HG02852 (cell line): ENCODE data around the gene GTF2A1.
A peak's percentile ranks its signal among the peaks of the same experiment; 100 is the strongest.
"Not testable (repeated sequence)": the region's sequence is repeated elsewhere in the genome, so short reads cannot be mapped to it uniquely, and the experiment has no call there.

Source experiments
- ATAC-seq: cut with Tn5 transposase; IDR thresholded peaks from one replicate; pipeline ENCODE4 v1.9.1; 2021; ENCODE audit warnings: mild to moderate bottlenecking, moderate library complexity; ENCODE audit not compliant: unreplicated experiment

Gene GTF2A1

GRCh38 chr14:81220830-81221578 is at the start of gene GTF2A1:
TSS of gene GTF2A1 (minus strand) at chr14:81220959. CDS start at chr14:81220518, 441 bp downstream.
- peak; percentile 74 for ATAC-seq

GRCh38 chr14:81269979-81270375 is 49.2 kb upstream of the GTF2A1 start:
- ATAC-seq, result no peak

GRCh38 chr14:81269100-81269978 is 48.6 kb upstream of the GTF2A1 start:
- ATAC-seq, result peak; percentile 71

- ATAC-seq, result peak; percentile 56
These were observed 47.3 kb upstream of the GTF2A1 start for GRCh38 chr14:81268016-81268416.

- no peak for ATAC-seq
These were observed 44.9 kb upstream of the GTF2A1 start for GRCh38 chr14:81265636-81266169.

GRCh38 chr14:81264671-81265070 is 43.9 kb upstream of the GTF2A1 start:
- ATAC-seq, result no peak

GRCh38 chr14:81263777-81264410 is 43.1 kb upstream of the GTF2A1 start:
- no peak for ATAC-seq

GRCh38 chr14:81261176-81261575 is 40.4 kb upstream of the GTF2A1 start:
- ATAC-seq, result no peak

- no peak for ATAC-seq
These were observed 40.0 kb upstream of the GTF2A1 start for GRCh38 chr14:81260732-81261131.

GRCh38 chr14:81256289-81256960 is 35.7 kb upstream of the GTF2A1 start:
- ATAC-seq, result peak; percentile 80

GRCh38 chr14:81252278-81252677 is 31.5 kb upstream of the GTF2A1 start:
- ATAC-seq, result no peak

- no peak for ATAC-seq
These were observed 26.6 kb upstream of the GTF2A1 start for GRCh38 chr14:81247271-81247766.

GRCh38 chr14:81246461-81247270 is 25.9 kb upstream of the GTF2A1 start:
- ATAC-seq, result no peak

GRCh38 chr14:81245771-81246170 is 25.0 kb upstream of the GTF2A1 start:
- ATAC-seq, result no peak

- not testable (repeated sequence) for ATAC-seq
These were observed 23.7 kb upstream of the GTF2A1 start for GRCh38 chr14:81244431-81244830.

GRCh38 chr14:81243499-81243898 is 22.7 kb upstream of the GTF2A1 start:
- ATAC-seq, result no peak

- ATAC-seq, result not testable (repeated sequence)
These were observed 16.1 kb upstream of the GTF2A1 start for GRCh38 chr14:81236849-81237248.

GRCh38 chr14:81236138-81236537 is 15.4 kb upstream of the GTF2A1 start:
- ATAC-seq, result no peak

GRCh38 chr14:81235096-81235495 is 14.3 kb upstream of the GTF2A1 start:
- peak; percentile 78 for ATAC-seq

GRCh38 chr14:81234278-81234677 is 13.5 kb upstream of the GTF2A1 start:
- ATAC-seq, result no peak
